AG10803 (cell line): Measurements from ENCODE around the gene HCLS1.
"Not testable (repeated sequence)": the region's sequence is repeated elsewhere in the genome, so short reads cannot be mapped to it uniquely, and the experiment has no call there.

ENCODE experiments used
- DNase-seq: peaks from one replicate; pipeline ENCODE4 v3.0.0; 2010; ENCODE audit warnings: low read depth
- H3K4me3 ChIP-seq: 2 replicates; pipeline ENCODE4 v1.5.1; 2011; ENCODE audit warnings: mild to moderate bottlenecking, low read length, control low read depth
- TF ChIP-seq, protein P1 (sequence below): conservative IDR thresholded peaks from 2 replicates; pipeline ENCODE4 v1.5.1; 2011; ENCODE audit warnings: mild to moderate bottlenecking, low read length, control low read depth, inconsistent platforms

The HCLS1 gene

DNA sequence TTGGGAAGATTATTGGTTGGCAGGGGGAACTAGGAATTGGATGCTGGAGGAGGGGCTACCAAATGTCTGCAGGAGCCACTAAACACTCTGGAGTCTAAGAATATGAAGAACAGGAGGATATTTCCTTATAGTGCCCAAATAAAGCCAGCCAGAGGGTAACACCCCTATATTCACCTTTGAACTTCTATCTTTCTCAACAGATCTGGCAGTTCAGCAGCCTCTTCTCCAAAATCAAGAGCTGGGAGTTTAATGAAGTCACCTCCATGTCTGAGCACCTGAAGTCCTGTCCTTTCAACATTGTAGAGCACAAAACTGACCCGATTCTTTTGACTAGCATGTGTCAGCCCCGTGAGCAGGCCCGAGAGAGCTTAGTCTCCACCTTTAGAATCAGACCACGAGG is 34.2 kb downstream of the HCLS1 start:
- no peak for DNase-seq
- no peak overlapping the region for H3K4me3 ChIP-seq
- TF ChIP-seq, protein P1, sequence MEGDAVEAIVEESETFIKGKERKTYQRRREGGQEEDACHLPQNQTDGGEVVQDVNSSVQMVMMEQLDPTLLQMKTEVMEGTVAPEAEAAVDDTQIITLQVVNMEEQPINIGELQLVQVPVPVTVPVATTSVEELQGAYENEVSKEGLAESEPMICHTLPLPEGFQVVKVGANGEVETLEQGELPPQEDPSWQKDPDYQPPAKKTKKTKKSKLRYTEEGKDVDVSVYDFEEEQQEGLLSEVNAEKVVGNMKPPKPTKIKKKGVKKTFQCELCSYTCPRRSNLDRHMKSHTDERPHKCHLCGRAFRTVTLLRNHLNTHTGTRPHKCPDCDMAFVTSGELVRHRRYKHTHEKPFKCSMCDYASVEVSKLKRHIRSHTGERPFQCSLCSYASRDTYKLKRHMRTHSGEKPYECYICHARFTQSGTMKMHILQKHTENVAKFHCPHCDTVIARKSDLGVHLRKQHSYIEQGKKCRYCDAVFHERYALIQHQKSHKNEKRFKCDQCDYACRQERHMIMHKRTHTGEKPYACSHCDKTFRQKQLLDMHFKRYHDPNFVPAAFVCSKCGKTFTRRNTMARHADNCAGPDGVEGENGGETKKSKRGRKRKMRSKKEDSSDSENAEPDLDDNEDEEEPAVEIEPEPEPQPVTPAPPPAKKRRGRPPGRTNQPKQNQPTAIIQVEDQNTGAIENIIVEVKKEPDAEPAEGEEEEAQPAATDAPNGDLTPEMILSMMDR: no peak

DNA sequence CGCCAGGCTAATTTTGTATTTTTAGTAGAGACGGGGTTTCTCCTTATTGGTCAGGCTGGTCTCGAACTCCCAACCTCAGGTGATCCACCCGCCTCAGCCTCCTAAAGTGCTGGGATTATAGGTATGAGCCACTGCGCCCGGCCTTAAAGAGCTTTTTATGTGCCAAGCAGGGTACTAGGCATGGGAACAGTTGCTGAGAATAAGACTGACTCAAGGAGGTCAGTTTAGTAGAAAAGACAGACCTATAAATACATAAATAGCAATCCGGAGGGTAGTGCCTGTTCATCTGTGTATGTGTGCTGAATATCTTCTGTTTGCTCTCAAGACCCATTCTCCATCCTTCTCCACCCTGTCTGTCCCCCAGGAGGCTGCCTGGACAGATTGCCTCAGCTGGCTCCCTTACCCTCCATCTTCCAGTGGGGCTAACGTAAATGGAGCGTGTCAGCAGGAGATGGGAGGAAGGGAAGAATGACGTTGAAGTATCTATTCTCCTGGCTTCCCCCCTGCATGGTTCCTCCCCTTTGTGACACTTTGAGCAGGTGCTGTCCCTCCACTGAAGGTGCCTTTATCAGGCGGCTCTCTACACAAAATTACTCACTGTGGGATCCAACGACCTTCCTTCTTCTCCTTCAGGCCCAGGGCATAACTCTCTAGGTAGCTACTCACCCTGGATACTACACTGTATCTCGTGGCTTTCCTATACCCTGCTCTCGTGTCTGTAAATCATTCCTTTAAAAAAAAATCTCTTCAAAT is 36.4 kb downstream of the HCLS1 start:
- TF ChIP-seq, protein P1: no peak
- DNase-seq: no peak
- H3K4me3 ChIP-seq: no peak overlapping the region

DNA sequence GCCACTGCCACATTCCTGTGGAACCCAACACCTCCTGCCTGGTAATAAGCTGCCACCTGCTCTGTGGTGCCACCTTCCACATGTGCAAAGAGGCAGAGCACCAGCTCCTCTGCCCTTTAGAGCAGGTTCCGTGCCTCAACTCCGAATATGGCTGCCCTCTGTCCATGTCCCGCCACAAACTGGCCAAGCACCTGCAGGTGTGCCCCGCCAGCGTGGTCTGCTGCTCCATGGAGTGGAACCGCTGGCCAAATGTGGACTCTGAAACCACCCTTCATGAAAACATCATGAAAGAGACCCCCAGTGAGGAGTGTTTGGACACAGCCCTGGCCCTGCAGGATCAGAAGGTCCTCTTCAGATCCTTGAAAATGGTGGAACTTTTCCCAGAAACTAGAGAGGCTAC is 39.2 kb downstream of the HCLS1 start:
- TF ChIP-seq, protein P1: no peak
- DNase-seq: no peak
- no peak overlapping the region for H3K4me3 ChIP-seq

DNA sequence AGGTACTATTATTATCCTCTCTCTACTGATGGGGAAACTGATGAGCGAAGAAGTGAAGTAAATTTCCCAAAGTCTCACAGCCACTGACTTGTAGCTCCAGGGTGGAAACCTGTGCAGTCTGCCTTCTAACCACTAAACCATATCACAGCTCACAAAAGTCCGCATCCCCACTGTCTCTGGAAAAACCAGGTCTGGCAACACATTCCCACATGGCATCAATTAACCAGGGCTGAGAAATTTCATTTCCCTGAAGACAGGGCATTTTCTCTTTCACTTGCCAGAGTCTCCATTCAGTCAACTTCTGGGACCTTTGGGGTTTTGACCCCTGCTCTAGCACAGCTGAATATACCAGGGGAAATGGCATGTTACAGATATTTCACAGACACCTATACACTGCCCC is 41.0 kb downstream of the HCLS1 start:
- TF ChIP-seq, protein P1: no peak
- peak; percentile 3 for DNase-seq
- no peak overlapping the region for H3K4me3 ChIP-seq

DNA sequence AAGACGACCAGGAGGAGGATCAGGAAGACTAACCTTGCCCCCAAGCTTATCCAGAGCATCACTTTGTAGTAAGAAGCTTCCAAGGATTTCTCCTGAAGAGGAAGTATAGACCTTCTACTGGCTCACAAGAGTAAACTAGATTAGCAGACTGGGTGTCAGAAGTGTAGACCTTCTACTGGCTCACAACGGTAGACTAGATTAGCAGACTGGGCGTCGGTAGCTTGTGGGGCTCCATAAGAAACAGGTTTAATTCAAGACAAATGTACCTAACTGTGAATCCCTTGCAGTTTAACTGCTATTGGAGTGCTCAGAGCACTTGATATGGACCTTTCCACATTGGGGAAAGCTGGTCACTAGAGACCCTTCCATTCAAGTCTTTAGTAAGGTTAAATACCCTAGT is 54.6 kb downstream of the HCLS1 start:
- TF ChIP-seq, protein P1: no peak
- no peak overlapping the region for H3K4me3 ChIP-seq
- no peak for DNase-seq

DNA sequence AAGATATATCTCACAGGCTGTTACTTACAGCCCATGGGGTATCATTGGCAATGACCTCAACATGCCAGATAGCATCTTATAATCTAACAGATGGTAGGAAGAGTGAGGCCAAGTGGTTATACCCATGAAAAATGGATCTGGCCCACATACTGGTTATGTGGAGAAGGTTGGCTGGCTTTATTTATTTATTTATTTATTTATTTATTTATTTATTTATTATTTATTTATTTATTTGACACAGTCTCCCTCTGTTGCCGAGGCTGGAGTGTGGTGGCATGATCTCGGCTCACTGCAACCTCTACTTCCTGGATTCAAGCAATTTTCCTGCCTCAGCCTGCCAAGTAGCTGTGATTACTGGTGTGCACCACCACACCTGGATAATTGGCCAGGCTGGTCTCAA is 55.9 kb downstream of the HCLS1 start:
- TF ChIP-seq, protein P1: no peak
- no peak overlapping the region for H3K4me3 ChIP-seq
- no peak for DNase-seq

DNA sequence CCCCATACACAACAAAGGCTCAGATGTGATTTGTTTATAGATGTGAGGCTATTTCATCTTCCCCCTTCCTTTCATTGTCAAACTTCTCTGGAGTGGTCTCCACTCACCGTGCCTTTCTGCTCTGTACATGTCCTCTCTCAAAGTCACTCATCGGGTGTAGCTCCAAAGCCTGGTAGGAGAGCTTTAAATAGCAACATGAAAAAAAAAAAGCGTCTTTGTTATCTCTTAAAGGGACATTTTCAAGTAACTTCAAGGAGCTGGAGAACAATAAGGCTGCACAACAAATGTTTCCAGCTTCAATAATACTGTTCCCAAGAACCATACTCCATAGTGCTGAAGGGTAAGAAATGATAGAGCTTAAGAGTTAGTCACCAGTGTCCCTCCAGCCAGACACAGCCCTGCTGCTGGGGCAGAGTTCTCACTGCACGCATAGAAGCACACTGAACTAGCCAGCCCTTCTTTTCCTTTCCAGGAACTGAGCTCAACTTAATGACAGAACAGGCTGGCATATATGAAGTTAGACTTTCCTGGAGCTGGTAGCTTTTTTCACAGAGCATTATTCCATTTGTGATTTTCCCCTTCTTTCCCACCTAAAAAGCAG is 59.4 kb downstream of the HCLS1 start:
- DNase-seq: no peak
- H3K4me3 ChIP-seq: no peak overlapping the region
- TF ChIP-seq, protein P1: no peak

DNA sequence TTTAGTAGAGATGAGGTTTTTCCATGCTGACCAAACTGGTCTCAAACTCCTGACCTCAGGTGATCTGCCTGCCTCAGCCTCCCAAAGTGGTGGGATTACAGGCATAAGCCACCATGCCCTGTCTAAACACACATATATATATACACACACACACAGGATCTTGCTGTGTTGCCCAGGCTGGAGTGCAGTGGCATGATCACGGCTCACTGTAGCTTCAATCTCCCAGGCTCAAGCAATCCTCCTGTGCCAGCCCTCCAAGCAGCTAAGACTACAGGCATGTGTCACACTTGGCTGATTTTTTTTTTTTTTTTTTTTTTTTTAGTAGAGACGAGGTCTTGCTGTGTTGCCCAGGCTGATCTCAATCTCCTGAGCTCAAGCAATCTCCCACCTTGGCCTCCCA is 60.8 kb downstream of the HCLS1 start:
- DNase-seq, H3K4me3 ChIP-seq: not testable (repeated sequence)
